Measurements from ENCODE around the gene UVRAG. TPM values are rescaled to one million over a fixed set of nuclear protein-coding genes. Genes with fewer than 3 reads are reported as not detected.

Gene UVRAG
- total RNA-seq, 3 donors from 2014 or later: 43.3 to 73.0 (median 48.9) TPM

DNA sequence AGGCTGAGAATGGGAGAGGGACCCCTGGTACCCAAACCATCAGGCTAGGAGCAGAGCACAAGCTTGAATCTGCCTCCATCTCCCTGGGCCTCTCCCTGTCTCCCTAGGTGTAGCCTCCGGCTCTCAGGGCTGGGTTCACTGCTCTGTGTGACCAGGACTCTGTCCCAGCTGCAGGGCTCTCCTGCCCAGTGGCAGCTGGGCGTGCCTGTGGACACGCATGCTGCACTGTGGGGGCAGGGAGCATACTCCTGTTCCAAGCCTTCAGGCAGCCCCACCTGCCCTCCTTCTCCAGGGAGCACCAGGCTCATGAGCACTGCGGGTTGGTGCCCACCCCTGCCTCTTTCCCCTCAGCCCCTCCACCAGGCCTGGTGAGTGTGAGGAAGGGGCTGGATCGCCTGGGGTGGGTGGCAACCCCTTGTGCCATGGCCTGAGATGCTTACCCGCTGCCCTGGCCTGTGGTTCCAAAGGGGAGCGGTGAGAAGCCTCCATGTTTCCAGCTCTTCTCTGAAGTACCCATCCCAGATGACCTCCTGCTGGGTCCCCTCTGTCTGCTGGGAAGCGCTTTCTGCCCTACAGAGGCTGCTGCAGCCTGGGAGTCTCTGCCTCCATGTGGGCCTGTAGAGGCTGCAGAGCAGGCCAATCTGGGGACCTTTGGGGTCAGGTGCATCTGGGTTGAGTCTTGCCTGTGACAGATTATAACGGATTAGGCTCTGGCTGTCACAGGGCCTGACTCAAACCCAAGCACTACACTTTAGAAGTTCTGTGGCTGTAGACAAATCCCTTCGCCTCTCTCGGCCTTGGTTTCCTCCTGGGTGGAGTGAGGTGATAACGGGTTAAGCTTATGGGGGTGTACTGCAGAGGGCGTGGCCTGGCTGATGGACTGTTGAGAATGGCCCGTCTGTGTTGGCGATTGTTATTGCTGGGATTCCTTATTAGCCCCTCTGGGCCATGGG, 347.6 kb downstream of the UVRAG start:
- intact Hi-C loops (cut with DNase I; ENCODE audit: low total_unique reads): no loop called here
- H3K27me3 ChIP-seq: no peaks in the 10 kb centered on the region
- H3K9me3 ChIP-seq: no peaks in the 10 kb centered on the region
- no peak for DNase-seq (ENCODE audit: low spot score in 2 of 2)
- peaks cover 0 to 4% of the 10 kb centered on the region in 2 donors for H3K4me1 ChIP-seq
- TF ChIP-seq, protein P1, sequence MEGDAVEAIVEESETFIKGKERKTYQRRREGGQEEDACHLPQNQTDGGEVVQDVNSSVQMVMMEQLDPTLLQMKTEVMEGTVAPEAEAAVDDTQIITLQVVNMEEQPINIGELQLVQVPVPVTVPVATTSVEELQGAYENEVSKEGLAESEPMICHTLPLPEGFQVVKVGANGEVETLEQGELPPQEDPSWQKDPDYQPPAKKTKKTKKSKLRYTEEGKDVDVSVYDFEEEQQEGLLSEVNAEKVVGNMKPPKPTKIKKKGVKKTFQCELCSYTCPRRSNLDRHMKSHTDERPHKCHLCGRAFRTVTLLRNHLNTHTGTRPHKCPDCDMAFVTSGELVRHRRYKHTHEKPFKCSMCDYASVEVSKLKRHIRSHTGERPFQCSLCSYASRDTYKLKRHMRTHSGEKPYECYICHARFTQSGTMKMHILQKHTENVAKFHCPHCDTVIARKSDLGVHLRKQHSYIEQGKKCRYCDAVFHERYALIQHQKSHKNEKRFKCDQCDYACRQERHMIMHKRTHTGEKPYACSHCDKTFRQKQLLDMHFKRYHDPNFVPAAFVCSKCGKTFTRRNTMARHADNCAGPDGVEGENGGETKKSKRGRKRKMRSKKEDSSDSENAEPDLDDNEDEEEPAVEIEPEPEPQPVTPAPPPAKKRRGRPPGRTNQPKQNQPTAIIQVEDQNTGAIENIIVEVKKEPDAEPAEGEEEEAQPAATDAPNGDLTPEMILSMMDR (IDR thresholded peaks at IDR 0.05): no peak
- TF ChIP-seq POLR2A (IDR thresholded peaks at IDR 0.05): no peak
- no peak for TF ChIP-seq POLR2AphosphoS5 (IDR thresholded peaks at IDR 0.05)
- H3K36me3 ChIP-seq: no peaks in the 10 kb centered on the region
- H3K27ac ChIP-seq: no peak overlapping the region
- no peak overlapping the region for H3K4me3 ChIP-seq

GRCh38 chr11:76163289-76163880, 348.4 kb downstream of the UVRAG start:
- Histone ChIP-seq H3K4me1 (peaks cover 0 to 4% of the 10 kb centered on the region in 2 donors), H3K4me3 (no peak overlapping the region), H3K27me3 (no peaks in the 10 kb centered on the region), H3K9me3 (no peaks in the 10 kb centered on the region), H3K27ac (no peak overlapping the region), H3K36me3 (no peaks in the 10 kb centered on the region)
- DNase-seq (ENCODE audit: low spot score in 2 of 2): no peak
- TF ChIP-seq, protein P1 (IDR thresholded peaks at IDR 0.05): no peak
- TF ChIP-seq POLR2AphosphoS5 (IDR thresholded peaks at IDR 0.05): no peak
- TF ChIP-seq POLR2A (IDR thresholded peaks at IDR 0.05): no peak
- intact Hi-C loops (cut with DNase I; ENCODE audit: low total_unique reads): no loop called here

DNA sequence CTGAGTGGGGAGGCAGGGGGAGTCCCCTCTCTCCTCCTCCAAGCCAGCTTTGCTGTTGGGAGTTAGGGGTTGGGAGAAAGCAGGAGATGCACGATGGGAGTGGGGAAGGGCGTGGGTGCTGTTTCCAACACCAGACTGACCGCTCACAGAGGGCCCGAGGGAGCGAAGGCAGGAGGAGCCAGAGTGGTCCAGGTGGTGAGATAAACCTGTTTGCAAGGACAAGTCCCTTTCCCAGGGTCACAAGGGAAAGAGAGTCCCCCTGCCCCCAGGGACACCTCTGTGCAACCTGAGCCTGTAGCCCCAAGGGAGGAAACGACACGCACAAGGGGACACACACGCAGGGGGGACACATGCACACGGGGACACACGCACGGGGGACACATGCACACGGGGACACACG, 349.1 kb downstream of the UVRAG start:
- Histone ChIP-seq H3K27ac (no peak overlapping the region), H3K4me1 (peaks cover 0 to 4% of the 10 kb centered on the region in 2 donors), H3K27me3 (no peaks in the 10 kb centered on the region), H3K4me3 (no peak overlapping the region), H3K36me3 (no peaks in the 10 kb centered on the region), H3K9me3 (no peaks in the 10 kb centered on the region)
- DNase-seq (ENCODE audit: low spot score in 2 of 2): no peak
- no peak for TF ChIP-seq POLR2AphosphoS5 (IDR thresholded peaks at IDR 0.05)
- TF ChIP-seq, protein P1 (IDR thresholded peaks at IDR 0.05): no peak
- TF ChIP-seq POLR2A (IDR thresholded peaks at IDR 0.05): no peak
- intact Hi-C loops (cut with DNase I; ENCODE audit: low total_unique reads): no loop called here

- no peaks in the 10 kb centered on the region for H3K36me3 ChIP-seq
- intact Hi-C loops (cut with DNase I; ENCODE audit: low total_unique reads): no loop called here
Observed at GRCh38 chr11:76164861-76165751, 350.1 kb downstream of the UVRAG start.

More at GRCh38 chr11:76164861-76165751, 350.1 kb downstream of the UVRAG start:
- H3K27ac ChIP-seq: no peak overlapping the region
- H3K4me3 ChIP-seq: no peak overlapping the region
- DNase-seq (ENCODE audit: low spot score in 2 of 2): no peak
- H3K9me3 ChIP-seq: no peaks in the 10 kb centered on the region
- peaks cover 0 to 4% of the 10 kb centered on the region in 2 donors for H3K4me1 ChIP-seq
- no peak for TF ChIP-seq POLR2AphosphoS5 (IDR thresholded peaks at IDR 0.05)
- TF ChIP-seq POLR2A (IDR thresholded peaks at IDR 0.05): no peak
- TF ChIP-seq, protein P1 (IDR thresholded peaks at IDR 0.05): no peak
- no peaks in the 10 kb centered on the region for H3K27me3 ChIP-seq
